Activated CD4-positive, CD25-positive, alpha-beta regulatory T cell (primary cell): ENCODE measurements around the gene VPS16.

ENCODE experiments used
- DNase-seq, 4 experiments: peaks; one replicate each; lab custom pipeline; 2025; lab: John Stamatoyannopoulos, UW

The VPS16 gene

DNA sequence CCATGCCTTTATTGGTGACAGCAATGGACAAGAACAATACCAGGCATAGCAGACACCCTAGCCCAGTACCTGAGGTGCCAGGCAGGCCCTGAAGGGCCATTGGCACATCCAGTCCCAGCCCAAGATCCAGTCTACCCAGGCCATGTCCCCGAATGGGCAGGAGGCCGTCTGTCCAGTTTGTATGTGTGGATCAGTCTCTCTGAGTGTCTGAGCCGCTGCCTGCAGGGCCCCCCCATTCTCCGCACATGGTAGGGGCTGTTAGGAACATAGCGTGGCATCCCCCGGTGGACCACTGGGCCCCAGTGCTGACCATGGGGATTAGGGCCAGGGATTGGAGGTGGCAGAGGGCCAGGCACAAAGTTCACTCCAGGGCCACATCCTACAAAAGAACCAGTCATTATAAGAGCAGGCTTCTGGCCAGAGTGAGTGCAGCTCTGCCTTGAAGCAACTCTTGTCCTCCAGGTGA, 5.2 kb upstream of the VPS16 start:
- no peak for DNase-seq

DNA sequence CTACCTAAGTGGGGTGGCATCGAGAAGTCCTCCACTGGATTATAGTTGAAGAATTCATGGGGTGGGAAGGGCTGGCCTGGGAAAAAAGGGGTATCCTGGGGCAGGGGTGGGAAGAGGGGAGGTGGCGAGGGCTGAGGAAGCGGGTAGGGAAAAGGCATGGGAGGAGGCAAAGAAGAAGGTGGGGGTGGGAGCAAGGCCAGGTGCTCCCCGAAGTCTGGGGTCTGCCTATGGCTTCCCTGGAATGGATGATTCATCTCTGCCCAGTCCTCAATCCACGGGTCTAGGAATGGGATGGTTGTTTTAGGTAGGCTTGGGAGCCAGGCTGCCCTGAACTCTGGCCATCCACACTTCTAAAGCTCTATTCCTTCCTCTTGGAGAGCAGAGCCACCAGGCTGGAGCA, 4.5 kb upstream of the VPS16 start:
- no peak for DNase-seq

DNA sequence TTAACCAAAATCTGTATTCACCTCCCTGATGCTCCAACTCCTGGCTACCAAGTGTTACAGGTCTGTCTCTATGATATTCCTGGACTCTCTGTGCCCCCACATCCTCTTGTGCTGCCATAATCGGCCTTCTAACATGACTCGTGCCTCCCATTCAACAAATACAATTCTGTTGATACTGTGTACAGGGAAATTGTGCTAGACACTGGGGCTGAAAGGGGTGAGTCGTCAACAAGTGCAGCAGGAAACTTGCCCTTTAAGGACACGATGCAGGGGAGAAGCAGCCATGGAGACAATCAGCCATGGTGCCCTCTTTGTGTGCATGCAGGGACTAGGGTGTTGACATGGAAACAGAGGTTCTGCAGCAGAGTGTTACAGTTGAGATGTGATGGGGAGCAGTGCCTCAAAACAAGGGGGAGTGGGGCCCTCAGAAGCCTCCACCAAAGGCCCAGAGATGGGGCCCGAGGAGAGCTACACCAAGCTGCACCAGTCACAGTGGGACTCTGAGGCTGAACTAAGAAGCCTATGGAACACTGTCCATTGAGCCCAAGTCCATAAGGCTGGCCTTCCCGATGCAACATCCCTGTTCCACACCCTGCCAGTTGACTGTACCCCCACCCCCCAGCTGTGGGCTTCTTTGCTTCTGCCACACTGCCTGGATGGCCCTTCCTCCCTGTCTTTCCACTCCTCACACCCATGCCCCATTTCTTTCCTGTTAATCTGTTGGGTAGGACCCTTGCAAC, 3.2 kb upstream of the VPS16 start:
- no peak for DNase-seq

DNA sequence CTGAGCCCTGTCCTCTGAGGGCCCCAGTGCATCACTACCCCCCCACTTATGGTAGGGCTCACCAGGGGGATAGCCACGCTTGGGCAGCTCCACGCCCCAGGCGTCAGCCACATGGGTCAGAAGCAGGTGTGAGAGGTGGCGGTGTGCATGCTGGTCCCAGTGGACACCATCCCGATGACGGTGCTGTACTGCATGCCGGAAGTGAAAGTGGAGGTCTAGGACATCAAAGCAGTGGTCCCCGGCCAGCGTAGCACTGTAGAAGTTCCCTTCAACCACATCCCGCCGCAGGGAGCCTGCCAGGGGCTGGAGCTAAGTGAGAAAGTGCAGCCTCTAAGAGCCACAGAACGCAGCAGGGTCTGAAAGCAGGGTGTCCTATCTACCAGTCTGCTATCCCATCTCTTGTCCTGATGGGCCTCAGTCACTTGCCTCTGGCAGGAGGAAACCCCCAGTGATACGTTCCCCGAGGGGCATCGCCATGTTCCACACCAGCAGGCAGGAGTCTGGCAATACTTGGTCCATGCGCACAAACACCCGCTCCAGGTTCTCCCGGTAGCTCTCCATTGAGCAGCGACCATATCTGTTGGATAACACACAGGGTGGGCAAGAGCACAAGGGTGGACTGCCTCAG, 2.3 kb upstream of the VPS16 start:
- DNase-seq: no peak

DNA sequence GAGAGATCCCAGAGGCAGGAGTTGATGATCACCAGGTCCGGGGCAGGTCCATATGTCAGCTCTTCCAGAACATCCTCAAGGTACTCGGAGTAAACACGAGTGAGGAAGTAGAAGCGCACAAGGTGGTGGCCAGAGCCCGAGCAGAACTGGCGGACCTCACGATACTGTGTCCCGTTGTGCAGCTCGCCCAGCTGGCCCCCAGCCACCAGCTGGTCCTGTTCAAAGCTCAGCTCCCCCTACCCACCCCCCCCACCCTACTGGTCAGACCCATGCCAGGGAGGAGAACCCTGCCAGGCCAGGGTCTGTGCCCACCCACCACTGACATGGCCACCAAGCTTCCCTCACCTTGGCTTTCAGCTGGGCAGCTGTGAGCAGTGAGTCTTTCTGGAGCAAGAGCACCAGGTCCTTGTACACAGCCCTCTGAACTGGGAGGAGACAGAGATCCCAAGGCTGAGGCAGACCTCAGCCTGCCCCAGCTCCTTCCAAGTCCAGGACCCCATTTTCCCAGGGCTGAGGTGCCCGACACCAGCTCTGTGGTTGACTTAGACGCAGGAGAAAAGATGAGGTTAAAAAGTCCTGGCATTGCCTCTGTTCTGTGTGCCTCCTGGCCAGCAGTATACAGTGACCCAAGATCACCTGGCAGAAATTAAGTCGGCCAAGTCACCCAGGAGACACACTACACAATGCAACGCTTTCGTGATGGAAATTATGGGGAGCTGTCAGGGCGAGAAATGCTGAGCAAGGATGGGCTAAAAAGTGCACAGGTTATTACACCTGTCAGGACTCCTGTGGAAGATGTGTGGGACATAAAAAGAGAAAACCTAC, 1.5 kb upstream of the VPS16 start:
- DNase-seq: no peak

DNA sequence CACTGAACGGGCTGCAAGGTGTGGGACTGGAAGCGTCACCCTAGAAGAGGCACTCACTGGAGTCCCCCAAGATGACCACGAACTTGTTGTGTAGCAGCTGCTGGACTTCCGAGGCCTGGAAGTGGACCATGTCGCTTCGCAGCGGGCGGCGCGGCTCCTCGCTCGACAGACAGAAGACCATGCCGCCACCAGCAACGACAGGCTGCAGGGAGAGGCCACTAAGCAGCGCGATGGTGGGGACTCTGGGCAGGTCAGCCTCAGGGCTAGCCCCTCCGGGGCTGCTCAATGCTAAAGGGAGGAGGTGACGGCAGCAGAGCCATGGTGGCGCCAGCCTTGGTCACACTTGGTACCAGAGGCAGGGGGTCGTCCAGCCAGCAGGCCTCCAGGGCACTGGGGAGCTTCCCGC, 810 bp upstream of the VPS16 start:
- no peak for DNase-seq

DNA sequence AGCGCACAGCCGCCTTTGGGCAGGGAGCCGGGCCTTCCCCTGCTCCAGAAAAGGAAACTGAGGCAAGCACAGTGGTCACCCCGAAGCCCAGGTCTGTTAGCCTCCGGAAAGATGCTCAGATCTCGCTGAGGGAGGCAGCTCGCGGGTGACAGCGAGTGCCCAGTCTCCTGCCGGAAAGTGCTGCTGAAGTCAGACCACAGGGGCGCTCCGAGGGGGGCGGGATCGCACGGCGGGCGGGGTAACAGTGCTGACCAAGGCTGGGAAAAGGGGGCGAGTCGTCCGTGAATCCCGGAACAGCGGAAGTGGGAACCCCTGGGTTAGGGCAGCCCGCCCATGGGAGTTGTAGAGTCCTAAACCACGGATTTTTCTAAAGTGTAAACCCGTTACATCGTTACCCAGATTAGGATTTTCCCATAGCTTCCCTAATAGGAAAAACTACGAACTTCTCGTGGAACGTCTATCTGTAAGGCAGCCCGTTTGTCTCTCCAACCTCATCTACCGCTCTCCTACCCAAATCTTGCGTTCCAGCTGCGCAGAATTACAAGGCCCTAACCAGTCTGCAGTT, 504 bp downstream of the VPS16 start:
- no peak for DNase-seq

DNA sequence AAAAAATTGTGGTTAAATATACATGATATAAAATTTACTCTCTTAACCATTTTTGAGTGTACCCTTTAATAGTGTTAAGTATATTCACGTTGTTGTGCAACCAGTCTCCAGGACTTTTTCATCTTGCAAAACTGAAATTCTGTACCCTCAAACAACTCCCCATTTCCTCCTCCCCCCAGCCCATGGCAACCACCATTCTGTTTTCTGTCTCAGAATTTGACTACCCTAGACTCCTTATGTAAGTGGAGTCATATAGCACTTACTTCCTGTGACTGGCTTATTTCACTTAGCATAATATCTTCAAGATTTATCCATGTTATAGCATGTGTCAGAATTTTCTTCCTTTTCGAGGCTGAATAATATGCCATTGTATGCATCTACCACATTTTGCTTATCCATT, 5.1 kb downstream of the VPS16 start:
- no peak for DNase-seq

DNA sequence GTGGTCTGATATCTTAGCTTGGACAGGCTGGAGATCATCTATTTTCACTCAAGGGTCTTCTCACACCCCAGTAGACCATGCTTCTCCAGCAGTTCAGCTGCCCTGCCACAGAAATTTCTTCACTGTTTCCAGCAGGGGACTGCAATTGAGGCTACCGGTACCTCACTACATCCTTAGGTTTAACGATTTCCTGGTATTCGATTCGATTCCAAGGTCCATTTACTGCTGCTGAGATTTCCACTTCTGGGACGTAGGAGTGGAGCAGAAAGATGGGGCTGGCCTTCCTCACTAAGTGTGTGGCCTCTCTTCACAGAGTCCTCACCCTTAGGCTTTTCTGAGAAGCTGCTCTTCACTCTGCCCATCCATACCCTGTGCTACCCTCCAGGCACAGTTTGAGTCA, 6.2 kb downstream of the VPS16 start:
- DNase-seq: no peak

DNA sequence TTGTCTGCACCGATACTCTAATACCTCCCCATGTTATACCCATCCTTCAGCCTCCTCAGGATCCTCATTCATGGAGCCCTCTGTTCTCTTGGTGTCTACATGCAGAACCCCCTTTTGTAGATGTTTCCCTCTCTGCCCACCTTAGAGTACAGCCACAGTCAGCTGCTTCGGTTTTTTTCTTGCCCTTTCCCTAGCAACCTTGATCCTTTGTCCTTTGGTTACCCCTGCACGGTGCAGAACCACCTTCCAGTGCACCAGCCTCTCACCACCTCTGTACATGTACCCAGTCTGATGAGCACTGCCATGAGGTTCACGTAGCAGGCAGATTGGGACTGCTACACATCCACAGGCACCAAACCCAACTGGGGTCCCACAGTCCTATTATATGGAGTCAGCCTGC, 7.3 kb downstream of the VPS16 start:
- no peak for DNase-seq

DNA sequence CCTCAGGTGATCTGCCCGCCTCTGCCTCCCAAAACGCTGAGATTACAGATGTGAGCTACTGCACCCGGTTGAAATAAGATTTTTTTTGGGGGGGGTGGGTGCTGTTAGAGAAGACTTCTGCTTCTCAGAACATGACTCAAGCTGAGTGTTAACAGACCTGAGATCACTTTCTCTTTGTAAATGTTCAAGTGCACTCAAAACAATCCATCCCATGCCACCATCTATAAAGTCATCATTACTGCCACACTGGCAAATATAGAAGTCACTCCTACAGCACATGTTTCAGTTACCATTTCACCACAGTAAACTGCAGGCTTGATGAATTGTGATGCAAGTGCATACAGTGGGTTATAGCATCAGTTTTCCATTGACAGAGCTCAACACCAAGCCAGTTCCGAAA, 9.0 kb downstream of the VPS16 start:
- DNase-seq: no peak

DNA sequence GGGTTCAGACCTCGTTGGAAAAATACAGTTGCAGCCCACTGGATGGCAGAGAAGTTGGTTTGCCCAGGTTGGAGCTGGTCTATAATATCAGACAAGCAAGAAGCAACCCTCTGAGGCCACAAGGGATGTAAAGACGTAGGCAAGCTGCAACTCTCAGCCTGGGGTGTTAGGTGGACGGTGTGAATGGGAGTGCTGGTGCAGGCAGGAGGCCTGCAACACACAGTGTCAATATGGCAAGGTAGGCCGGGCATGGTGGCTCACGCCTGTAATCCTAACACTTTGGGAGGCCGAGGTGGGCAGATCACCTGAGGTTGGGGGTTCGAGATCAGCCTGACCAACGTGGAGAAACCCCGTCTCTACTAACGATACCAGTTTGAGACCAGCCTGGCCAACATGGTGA, 10.5 kb downstream of the VPS16 start:
- DNase-seq: no peak

DNA sequence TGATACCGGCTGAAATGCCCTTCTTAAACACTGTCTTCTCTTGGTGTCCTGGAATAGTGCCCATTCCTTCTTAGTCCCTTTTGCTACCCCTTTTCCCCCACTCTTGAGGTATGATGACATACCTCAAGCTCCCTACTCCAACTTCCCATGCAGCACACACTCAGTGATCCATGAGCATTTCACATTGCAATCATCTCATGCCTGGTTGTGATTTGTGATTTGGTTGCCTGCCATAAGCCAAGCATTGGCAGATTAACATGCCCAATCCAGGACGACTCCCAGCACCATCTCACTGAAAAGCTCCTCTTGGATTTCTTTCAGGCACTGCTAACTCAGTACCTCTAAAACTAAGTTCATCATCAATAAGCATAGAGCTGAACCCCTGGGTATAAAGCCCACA, 18.0 kb downstream of the VPS16 start:
- DNase-seq: no peak

DNA sequence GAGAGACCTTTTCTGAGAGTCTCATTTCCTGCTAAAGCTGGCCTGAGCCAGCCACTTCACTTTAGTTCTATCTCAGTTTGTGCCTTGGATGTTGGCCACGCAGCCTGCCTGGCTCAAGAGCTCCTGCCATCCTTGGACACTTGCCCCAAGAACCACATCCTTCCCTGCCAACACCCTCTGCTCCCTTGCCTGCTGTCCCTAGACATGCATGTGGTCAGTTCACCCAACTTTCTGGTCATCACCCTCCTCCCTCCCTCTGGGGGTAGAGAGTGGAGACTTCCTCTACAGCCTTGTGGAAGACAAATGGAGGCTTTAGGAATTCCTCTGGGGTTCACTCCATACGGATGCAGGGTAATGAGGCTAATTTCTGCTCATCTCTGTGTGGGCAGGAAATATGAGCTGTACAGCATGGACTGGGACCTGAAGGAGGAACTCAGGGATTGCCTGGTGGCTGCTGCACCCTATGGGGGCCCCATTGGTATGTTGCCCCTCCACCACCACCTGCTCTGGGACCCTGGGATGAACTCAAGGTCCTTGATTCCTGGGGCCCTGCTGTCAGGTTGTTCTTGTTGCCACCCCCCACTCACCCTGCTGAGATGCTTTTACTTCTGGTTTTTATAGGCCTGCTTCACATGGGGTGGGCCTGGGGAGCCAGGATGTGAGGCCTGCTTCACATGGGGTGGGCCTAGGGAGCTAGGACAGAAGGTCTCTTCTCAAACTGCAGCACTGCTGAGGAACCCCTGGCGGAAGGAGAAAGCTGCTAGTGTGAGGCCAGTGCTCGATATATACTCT, 19.0 kb downstream of the VPS16 start:
- DNase-seq: no peak

DNA sequence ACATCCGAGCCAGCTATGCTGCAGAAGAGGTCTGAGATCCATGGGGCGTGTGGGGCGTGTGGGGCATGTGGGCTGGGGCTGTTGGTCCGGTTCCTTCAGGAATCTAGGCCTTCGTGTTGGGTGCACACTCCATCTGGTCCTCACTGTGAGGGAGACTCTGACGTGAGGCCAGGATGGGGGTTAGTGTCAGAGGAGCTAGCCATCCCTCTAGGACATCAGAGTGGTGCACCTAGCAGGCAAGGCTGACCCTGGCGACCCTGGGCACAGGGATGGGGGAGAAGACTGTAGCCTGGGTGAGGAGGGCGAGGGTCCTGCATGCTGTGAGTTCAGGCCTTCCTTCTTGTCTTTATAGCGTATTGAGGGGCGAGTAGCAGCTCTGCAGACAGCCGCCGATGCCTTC, 24.1 kb downstream of the VPS16 start:
- no peak for DNase-seq

DNA sequence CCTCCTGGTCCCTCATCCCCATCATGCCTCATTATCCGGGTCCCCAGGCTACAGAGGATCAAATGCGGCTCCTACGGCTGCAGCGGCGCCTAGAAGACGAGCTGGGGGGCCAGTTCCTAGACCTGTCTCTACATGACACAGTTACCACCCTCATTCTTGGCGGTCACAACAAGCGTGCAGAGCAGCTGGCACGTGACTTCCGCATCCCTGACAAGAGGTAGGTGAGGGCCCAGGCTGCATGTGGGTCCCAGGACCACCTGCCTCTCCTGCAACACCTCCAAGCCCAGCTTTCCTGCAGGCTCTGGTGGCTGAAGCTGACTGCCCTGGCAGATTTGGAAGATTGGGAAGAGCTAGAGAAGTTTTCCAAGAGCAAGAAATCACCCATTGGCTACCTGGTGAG, 24.6 kb downstream of the VPS16 start:
- DNase-seq: no peak

DNA sequence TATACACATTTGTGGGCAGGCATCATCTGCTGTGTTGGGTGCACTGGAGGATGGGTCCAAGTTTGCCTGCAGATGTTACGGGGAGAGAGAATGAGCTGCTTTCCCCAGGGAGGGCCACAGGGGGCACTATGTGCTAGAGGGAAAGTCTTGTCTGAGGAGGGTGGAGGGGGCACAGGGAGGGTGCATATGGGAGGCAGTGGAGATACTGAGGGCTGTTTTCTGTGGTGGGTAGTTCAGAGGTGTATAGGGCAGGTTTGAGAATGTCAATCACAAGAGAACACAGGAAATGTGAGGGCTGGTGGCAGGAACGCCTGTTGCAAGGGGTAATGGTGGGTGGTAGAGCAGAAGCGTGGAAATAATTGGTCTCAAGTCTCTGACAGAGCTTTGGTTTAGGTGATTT, 25.1 kb downstream of the VPS16 start:
- DNase-seq: no peak

DNA sequence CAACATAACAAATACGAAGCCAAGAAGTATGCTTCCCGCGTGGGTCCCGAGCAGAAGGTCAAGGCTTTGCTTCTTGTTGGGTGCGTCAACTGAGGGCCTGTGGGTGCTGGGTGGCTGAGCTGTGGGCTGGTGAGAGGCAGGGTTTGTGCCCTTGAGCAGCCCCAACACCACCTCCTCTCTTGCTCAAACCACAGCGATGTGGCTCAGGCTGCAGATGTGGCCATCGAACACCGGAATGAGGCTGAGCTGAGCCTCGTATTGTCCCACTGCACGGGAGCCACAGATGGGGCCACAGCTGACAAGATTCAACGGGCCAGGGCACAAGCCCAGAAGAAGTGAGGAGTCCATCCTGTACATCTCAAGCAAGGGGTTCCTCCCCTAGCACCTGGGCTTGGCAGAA, 25.7 kb downstream of the VPS16 start:
- DNase-seq: no peak

DNA sequence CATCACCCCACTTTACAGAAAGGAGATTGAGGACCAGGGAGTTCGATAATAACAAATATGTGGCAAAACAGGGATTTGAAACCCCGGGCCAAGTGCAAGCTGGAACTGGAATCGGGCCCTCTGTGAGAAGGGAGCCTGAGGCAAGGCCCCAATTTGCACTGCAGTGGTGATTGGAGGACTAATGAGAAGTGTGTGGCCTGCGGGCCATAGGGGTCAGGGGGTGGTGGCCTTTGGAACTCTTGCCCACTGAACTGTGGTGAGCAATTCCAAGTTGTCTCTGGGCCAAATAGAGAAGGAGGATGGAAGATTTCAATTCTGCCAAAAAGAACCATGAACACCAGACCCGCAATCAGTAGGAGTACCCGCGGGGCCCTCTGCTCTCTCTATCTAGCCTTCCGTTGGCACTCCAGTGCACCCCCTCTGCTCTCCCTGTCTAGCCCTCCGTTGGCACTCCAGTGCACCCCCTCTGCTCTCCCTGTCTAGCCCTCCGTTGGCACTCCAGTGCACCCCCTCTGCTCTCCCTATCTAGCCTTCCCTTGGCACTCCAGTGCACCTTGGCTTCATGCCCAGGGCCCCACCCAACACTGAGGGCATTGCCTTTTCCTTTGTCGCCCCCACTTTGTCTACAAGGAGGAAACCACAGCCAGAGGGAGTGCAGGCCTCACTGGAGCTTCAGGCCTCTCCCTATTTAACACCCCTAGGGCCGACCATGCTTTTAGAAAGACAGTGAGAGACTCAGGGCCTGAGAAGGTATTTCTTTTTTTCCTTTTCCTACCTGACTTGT, 26.7 kb downstream of the VPS16 start:
- no peak for DNase-seq

DNA sequence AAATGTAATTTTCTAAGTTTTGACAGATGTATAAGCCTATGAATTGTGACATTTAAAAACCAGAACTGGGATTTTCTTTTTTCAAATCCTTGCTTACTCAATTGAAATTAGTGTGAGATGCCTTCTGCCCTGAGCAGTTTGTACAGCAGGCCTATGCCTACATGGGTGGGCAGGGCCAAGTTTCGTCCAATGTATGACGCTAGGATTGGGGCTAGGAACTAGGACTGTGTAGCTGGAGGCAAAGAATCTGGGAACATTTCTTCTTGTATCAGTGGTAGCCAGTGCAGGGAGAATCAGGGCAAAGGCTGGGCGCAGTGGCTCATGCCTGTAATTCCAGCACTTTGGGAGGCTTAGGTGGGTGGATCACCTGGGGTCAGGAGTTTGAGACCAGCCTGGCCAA, 28.8 kb downstream of the VPS16 start:
- DNase-seq: no peak

DNA sequence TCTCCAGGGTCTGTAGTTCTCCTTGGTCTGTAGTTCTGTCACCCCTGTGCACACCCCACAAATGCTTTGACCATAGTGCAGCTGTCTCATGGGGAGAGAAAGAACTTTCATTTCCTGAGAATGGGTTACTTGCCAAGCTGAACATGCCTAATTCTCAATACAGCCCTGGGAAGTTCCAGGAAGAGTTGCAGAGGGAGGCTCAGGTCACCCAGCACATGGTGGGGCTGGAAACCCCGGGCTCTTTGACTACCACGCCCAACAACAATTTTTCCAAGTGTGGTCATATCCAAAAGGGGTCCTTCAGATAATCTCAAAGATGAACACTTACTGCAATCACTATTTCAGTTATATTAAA, 30.5 kb downstream of the VPS16 start:
- DNase-seq: no peak
